AG20443 (cell line): ENCODE results near the gene GAST.

Experiments used
- DNase-seq: peaks from one replicate; pipeline ENCODE4 v3.0.0; 2012; ENCODE audit warnings: low spot score, mixed read lengths

GAST gene

DNA sequence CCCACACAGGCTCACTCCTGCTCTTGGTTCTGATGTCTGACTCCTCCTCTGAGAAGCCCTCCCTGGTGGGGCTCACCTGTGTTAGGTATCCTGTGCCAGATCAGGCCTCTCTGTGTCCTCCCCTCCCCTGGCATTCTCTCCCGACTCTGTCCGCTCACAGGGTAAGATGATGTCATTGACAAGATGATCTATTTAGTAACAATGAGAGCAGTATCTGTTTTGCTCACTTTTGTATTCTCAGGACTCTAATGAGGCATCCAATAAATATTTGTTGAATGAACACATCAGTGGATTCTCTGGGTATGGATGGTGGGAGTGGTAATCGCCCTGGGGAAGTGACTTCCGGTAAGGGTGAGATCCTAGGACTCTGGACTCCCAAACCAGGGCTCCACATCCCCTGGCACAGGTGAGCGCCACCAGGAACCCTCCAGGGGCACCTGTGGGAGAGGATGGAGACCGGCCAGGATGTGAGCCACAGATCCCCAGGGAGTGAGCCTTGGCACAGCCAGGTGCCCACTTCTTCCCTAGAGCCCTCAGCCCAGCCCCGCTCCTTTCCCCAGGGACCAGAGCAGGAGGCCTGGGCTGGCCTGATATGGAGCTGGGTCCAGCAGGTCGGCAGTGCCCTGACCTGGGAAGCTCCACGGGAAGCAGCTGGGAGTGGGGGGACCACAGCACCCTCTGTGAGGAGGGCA is 27.7 kb downstream of the GAST start:
- peak; percentile 60 for DNase-seq

GRCh38 chr17:41740506-41740905 is 28.4 kb downstream of the GAST start:
- DNase-seq: no peak

DNA sequence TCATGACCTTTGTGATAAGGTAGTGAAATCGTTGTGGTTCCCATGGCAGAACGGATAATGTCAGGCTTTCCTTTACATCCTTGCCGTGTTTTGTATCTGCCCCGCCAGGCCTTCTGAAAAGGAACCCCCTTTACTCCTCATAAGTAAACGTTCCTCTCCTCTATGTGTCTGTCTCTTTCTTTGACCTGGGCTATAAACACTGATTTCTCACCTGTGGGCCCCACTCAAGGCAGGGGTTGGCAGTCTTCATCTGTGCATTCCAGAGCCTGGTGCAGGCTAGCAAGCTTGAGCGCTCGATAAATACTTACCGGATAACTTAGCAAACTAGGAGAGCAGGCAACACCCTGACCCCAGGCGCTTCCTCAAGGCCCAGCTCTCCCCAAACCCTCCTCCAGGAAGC is 29.6 kb downstream of the GAST start:
- no peak for DNase-seq

DNA sequence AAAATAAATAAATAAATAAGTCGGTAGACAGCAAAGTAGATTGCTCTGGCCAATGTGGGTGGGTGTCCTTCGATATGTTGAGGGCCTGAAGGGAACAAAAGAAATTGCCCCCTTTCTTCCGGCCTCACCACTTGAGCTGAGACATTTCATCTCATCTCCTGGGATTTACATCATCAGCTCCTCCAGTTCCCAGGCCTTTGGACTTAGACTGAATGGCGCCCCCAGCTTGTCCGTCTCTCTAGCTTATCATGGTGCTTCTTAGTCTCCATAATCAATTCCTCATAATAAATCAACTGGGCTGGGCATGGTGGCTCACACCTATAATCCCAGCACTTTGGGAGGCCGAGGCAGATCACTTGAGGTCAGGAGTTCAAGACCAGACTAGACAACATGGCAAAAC is 36.1 kb downstream of the GAST start:
- DNase-seq: no peak

DNA sequence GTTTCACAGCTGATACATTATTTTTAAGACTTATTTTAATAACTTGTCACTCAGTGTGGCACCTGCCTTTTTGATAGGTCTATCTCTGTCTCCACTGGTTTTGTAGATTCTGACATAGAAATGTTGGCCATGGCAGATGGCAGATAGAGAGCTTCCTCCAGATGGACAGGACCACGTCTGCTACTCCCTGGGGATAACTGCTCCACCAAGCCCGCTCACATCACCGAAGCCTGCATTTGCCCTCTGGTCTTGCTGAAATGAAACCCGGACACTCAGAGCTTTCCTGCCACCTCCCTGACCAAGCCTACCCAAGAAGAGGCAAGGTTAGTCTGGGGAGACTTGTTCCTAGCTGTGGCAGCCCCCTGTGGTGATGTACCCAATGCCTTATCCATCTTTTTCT is 38.7 kb downstream of the GAST start:
- DNase-seq: no peak

DNA sequence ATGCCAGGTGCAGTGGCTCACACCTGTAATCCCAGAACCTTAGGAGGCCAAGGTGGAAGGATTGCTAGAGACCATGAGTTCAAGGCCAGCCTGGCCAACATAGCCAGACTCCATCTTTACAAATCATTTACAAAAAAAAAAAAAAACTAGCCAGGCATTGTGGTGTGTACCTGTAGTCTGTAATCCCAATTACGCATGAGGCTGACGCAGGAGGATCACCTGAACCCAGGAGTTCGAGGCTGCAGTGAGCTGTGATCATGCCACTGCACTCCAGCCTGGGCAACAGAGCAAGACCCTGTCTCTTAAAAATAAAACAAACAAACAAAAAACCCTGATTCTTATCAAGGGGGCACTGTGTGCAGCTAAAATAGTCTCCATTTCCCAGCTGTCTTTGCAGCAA is 39.2 kb downstream of the GAST start:
- no peak for DNase-seq

GRCh38 chr17:41754066-41754465 is 41.9 kb downstream of the GAST start:
- DNase-seq: no peak

DNA sequence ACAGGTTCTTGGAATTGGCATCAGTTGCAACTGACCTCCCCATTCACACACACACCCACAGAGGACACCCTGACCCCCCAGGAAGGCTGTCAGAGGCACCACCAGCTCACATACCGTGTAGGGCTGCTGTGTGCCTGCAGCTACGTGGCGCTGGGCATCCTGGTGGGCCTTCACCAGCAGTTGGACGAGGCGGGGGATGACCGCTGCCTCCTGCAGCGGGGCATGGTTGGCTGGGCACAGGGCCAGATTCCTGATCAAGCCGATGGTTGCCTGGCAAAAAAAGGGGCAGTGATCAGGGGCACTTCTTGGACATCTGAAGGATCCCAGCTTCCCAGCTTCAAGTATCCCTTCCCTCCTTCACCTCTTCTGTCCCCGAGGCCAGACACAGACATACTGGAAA is 46.5 kb downstream of the GAST start:
- DNase-seq: no peak

GRCh38 chr17:41760878-41761277 is 48.7 kb downstream of the GAST start:
- no peak for DNase-seq

- no peak for DNase-seq
Observed at GRCh38 chr17:41762391-41762790, 50.3 kb downstream of the GAST start.

GRCh38 chr17:41762841-41763240 is 50.7 kb downstream of the GAST start:
- DNase-seq: no peak

DNA sequence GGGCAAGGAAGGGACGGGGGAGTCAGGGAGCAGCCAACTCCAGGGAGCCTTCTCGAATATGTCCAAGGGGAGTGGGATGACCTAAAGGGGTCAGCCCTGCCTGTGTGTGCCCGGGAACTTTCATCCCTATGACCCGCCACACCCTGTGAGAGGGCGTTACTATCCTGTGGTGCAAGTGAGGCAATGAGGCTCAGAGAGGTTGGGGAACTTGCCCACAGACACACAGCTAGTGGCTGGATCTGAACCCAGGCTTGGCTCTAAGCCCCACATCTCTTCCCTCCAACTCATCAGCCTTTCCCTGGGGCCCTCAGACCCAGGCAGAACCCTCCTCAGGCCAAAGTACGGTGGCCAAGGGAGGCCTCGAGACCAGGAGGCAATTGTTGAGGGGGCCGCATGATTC is 51.2 kb downstream of the GAST start:
- no peak for DNase-seq
